ENCODE data around the gene FKBP2. TPM values are rescaled to one million over a fixed set of nuclear protein-coding genes. Genes with fewer than 3 reads are reported as not detected.
A peak's percentile ranks its signal among the peaks of the same experiment; 100 is the strongest.

Gene FKBP2
- total RNA-seq, 1 donor from 2014 or later = 31.4 TPM

GRCh38 chr11:64226507-64227051, 14.3 kb upstream of the FKBP2 start:
- Mint-ChIP-seq H3K9me3 (ENCODE audit: unreplicated experiment) (peaks cover 2% of the 10 kb centered on the region), H3K4me1 (ENCODE audit: low read depth, unreplicated experiment) (no peaks in the 10 kb centered on the region), H3K27ac (ENCODE audit: unreplicated experiment) (no peak overlapping the region), H3K27me3 (ENCODE audit: unreplicated experiment) (peaks cover 7% of the 10 kb centered on the region), H3K4me3 (ENCODE audit: unreplicated experiment) (peak overlapping the region; percentile 80), H3K36me3 (ENCODE audit: unreplicated experiment) (no peaks in the 10 kb centered on the region)
- no peak for DNase-seq
- no peak for TF ChIP-seq CTCF (IDR thresholded peaks at IDR 0.05; ENCODE audit: partially characterized antibody, unreplicated experiment)

GRCh38 chr11:64227405-64227956, 13.4 kb upstream of the FKBP2 start:
- Mint-ChIP-seq H3K36me3 (ENCODE audit: unreplicated experiment) (no peaks in the 10 kb centered on the region), H3K27ac (ENCODE audit: unreplicated experiment) (no peak overlapping the region), H3K4me1 (ENCODE audit: low read depth, unreplicated experiment) (no peaks in the 10 kb centered on the region), H3K9me3 (ENCODE audit: unreplicated experiment) (peaks cover 2% of the 10 kb centered on the region), H3K27me3 (ENCODE audit: unreplicated experiment) (peaks cover 10% of the 10 kb centered on the region), H3K4me3 (ENCODE audit: unreplicated experiment) (peak overlapping the region; percentile 80)
- no peak for TF ChIP-seq CTCF (IDR thresholded peaks at IDR 0.05; ENCODE audit: partially characterized antibody, unreplicated experiment)
- no peak for DNase-seq

GRCh38 chr11:64229090-64229743, 11.7 kb upstream of the FKBP2 start:
- DNase-seq = no peak
- no peak for TF ChIP-seq CTCF (IDR thresholded peaks at IDR 0.05; ENCODE audit: partially characterized antibody, unreplicated experiment)
- Mint-ChIP-seq H3K36me3 (ENCODE audit: unreplicated experiment) (no peaks in the 10 kb centered on the region), H3K9me3 (ENCODE audit: unreplicated experiment) (peaks cover 2% of the 10 kb centered on the region), H3K4me3 (ENCODE audit: unreplicated experiment) (peak overlapping the region; percentile 88), H3K4me1 (ENCODE audit: low read depth, unreplicated experiment) (no peaks in the 10 kb centered on the region), H3K27me3 (ENCODE audit: unreplicated experiment) (peaks cover 12% of the 10 kb centered on the region), H3K27ac (ENCODE audit: unreplicated experiment) (no peak overlapping the region)

GRCh38 chr11:64229744-64230170, 11.1 kb upstream of the FKBP2 start:
- Mint-ChIP-seq H3K4me3 (ENCODE audit: unreplicated experiment) (peak overlapping the region; percentile 88), H3K27me3 (ENCODE audit: unreplicated experiment) (peaks cover 12% of the 10 kb centered on the region), H3K36me3 (ENCODE audit: unreplicated experiment) (no peaks in the 10 kb centered on the region), H3K9me3 (ENCODE audit: unreplicated experiment) (peaks cover 2% of the 10 kb centered on the region), H3K27ac (ENCODE audit: unreplicated experiment) (no peak overlapping the region), H3K4me1 (ENCODE audit: low read depth, unreplicated experiment) (no peaks in the 10 kb centered on the region)
- no peak for DNase-seq
- TF ChIP-seq CTCF (IDR thresholded peaks at IDR 0.05; ENCODE audit: partially characterized antibody, unreplicated experiment) = no peak

Measured in glutamatergic neuron (in vitro differentiated cells).